Hepatic stellate cell (primary cell): ENCODE measurements around the gene GAS2L3.
"Not testable (repeated sequence)": the region's sequence is repeated elsewhere in the genome, so short reads cannot be mapped to it uniquely, and the experiment has no call there.

ENCODE experiments used
- DNase-seq: peaks from one replicate; pipeline ENCODE4 v3.0.0; 2011; ENCODE audit warnings: low spot score

Gene GAS2L3

DNA sequence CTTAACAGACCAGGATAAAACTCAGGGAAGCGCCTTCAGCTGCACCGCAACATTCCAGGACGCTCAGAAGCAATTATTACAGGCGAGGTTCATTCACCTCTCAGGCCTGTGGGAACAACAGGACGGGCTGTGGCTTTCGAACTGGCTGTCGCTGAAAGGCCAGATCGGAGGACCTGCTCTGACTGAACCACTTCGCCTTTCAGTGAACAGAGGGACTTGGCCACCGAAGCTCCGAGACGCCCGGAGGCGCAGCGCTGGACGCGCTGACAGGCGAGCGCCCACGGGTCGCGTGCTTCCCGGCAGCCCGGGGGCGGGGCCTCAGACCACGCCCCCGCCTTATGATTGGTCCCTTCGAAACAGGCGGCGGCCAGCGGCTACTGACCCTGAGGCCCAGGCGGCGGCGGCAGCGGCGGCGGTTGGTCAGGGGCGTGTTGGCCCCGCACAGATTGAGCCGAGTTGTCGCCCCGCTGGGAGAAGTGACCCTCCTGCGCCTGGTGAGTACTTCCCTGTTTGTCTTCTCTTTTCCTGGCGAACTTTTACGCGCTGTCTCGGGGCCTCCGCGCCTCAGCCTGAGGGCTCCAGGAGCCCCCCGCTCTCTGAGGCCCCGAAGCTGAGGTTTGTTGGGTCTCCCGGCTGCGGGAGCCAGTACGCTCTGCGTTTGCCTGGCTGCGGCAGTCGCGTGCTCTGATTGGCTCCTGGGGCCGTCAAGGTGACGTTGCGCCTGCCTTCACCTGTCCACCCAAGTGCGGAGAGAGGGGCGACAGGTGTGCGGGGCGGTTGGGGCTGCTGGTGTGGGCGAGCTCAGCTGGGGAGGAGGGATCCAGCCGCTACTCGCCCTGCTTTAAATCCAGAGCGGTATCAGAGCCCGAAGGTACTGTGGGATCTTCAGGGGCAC, at the start of gene GAS2L3:
GAS2L3 (plus strand) TSS at position 393 of the 895 bp plus-strand sequence. CDS start 21,221 bp downstream, outside the sequence.
- peak; percentile 88 for DNase-seq

DNA sequence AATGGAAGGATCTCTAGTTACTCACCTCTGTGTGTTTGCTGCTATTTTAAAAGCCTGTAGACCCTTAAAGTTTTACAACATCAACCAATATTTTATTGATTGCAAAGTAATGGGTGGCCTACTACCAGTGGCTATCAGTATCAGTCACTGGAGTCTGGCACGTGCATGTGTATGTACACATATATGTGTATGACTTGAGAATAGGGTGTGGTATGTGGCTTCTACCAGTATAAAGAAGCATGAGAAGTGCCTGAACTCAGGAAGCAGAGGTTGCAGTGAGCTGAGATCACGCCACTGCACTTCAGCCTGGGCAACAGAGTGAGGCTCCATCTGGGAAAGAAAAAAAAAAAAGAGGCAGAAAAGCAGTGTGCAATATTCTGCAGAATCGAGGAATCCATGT, 45.5 kb upstream of the GAS2L3 start:
- DNase-seq = no peak

DNA sequence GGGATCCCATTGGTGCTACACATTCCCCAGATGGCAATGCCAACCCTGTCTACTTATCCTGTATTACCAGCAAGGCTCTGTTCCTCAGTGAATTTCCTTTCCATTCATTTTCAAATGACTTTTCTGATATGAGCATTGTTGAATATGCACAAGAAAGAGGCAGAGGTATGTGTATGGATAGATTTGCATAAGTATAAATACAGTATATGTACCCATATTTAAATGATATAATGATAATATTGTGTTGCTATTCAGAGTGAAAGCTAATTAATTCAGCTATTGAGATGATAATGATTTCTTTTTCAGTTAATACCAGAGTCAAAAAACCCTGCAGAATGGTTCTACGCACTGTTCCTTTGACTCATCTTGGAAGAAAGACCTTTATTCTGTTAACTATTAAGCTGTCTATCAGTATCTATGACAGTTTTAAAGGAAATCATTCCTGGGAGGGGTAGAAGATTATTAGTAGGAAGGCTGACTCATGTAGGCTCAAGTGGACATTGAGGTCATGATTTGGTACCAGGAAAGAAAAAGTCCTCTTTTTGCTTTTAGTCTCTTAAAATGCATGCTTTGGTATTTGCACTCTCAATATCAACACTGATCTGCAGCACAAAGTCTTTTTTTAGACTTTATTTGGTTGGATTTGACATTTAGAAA, 44.9 kb upstream of the GAS2L3 start:
- no peak for DNase-seq

DNA sequence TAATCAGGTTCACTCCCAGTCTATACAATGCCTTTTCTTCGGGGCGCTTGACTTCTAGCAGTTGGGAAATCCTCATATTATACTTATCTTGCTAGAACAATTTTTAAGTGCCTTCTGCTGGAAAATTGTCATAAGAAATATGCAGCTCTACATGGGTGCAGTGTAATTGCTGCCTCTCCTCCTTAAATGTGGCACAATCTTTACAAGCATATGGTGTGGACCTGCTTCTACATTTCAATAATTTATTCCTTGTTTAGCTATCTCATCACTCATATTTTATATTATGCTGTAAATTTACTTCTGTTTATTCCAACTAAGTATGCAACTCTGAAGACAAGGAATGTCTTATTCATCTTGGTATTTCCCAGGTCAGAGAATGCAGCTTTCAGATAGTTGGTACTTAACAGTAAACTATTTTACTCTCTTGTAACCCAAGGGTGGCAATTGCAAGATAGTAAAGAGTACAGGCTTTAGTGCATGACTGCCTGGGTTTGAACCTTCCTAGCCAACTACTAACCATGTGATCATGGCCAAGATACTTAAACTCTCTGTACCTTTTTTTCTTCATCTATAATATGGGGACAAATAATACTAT, 43.6 kb upstream of the GAS2L3 start:
- no peak for DNase-seq

DNA sequence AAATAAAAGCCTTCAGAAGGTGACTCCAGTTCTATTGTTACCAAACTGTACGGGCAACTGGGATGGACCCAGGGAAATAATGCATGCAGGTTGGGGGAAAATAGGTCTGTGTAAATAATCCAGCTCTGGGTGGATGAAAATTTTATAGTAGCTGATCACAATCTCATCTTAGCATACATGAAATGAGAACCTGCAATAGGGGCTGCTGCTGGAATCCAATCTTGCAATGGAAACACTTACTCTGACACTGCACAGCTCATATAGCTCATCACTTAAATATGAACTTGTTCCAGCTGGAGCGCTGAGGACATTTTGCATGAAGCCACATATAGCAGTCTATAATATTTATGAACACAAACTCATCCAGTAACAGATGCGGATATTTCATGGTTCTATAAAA, 40.1 kb upstream of the GAS2L3 start:
- DNase-seq = no peak

DNA sequence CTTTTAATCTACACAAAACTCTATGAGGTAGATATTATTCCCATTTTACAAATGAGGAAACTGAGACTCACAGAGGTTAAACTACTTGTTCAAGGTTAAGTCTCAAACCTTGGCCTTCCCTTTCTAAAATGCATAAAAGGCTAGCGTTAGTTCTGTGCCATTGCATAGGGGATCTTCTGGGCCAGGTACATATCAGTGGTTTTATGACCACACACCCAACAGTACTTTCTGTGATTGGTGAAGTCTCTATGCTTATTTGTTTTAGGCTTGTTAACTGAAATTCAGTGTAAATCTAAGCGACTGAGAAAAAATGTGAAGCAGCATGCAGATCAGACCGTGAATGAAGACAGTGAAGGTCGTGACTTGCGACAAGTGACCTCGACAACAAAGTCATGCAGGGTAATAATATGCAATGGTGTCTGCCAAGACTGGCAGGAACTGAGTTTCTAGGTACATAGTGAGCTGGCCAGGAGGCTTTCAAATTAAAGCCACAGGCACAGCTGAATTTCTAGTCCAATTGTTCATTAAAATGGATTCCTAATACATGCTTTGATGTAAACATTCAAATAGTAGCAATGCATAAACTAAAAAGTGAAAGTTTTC, 38.8 kb upstream of the GAS2L3 start:
- no peak for DNase-seq

DNA sequence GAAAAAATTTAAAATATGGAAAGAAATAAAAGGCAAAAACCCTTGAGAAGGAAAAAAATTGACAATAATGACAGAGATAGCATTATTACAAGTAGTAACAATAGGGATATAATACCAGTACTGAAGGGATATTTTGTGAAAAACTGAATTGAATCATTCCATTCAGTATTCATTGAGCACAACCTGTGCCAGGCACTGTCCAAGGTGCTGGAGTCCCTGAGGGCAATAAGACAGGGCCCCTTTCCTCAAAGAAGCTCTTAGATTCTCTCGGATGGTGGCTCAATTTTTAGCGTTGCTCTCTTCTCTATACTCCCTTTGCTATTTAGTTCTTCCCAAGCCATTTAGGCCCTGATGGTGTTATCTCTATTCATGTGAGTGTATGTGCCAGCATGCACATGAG, 34.3 kb upstream of the GAS2L3 start:
- DNase-seq = no peak

DNA sequence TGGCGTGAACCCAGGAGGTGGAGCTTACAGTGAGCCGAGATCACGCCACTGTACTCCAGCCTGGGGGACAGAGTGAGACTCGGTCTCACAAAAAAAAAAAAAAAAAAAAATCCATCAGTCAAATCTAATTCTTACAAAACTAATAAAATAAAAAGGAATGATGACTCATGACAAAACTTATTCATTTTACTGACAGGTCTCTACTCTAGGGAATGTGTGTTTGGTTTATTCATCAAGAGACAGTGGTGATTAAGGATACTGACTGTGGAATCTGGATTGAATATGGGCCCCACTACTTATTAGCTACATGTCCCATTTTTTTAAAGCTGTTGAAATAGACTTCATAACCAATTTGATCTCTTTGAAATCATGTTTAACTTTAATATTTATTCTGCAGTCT, 29.3 kb upstream of the GAS2L3 start:
- no peak for DNase-seq

DNA sequence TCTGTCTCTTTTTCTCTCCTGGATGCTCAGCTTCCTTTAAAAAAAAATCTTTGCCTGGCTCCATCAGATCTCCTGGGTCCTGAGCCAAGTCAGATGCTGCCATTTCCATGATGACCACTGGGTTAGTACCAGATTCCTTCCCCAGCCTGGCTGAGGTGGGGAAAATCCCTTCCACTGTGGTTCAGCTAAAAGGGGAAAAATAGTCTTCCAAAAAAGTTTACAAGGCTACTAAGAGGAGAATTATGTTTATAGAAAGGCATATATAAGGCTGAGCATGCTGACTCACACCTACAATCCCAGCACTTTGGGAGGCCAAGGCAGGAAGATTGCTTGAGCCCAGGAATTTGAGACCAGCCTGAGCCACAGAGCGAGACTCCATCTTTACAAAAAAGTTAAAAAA, 28.4 kb upstream of the GAS2L3 start:
- no peak for DNase-seq

DNA sequence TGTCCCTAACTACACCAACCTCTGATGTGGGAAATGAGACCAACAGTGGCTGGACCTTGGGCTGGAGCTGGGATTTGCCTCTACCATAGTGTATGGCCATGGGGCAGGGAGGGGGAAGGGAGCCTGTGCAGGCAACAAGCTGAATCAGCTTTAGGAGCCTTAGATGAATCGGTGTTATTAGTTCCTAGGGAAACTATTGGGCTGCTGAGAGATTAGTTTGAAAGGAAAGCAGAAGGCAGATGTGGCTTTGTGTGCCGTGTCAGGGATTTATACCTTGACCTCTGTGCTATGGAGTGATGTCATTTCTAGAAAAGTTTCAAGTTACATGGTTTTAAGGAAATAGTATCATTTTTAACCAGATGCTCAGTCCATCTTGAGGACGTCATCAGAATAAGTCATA, 19.5 kb upstream of the GAS2L3 start:
- DNase-seq = no peak

DNA sequence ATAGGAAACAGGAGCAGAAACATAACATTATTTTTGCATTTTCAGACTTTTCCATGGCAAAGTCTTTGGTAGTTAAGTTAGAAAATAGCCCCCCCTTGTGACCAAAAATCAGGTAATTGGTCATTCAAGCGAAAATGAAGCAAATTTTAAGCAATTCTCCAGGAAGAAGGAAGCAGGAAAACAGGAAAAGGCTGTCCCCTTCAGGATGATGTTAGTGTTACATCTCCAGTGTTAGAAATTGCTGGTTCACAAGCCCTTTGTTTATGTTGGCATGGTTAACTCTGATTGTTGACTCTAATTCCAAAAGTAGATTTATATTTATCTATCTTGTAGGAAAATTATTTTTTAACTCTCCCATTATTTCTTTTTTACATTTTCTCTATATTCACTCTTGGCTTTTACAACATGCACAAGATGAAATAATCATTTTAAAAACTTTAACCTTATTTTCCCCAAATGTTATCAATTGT, 18.8 kb upstream of the GAS2L3 start:
- DNase-seq = peak; percentile 70

DNA sequence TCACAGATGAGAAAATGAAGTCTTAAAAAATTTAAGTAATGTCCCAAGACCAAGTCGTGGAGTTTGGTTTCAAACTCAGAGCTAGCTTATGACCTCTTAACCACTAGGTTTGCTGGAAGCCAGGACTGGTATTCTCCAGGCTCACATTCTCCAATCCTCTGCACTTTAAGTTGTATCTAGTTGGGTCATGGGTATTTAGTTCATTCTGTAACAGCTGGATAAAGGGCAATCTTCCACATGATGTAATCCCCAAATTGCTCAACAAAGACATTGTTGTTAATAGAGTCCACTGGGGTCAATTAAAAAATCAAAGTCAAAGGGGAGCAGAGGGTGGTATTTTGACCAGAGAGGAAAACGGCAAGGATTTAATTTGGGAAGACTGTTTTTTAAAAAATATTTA, 17.8 kb upstream of the GAS2L3 start:
- DNase-seq = no peak

DNA sequence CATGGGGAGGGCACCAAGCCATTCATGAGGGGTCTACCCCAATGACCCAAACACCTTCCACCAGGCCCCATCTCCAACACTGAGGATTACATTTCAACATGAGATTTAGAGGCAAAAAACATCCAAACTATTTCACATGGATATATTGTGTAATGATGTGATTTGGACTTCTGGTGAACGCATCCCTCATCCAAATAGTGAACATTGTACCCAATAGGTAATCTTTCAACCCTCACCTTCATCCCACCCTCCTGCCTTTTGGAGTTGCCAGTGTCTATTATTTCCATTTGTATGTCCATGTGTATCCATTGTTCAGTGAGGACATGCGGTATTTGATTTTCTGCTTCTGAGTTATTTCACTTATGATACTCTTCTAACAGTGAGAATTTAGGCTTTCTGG, 16.1 kb upstream of the GAS2L3 start:
- no peak for DNase-seq

DNA sequence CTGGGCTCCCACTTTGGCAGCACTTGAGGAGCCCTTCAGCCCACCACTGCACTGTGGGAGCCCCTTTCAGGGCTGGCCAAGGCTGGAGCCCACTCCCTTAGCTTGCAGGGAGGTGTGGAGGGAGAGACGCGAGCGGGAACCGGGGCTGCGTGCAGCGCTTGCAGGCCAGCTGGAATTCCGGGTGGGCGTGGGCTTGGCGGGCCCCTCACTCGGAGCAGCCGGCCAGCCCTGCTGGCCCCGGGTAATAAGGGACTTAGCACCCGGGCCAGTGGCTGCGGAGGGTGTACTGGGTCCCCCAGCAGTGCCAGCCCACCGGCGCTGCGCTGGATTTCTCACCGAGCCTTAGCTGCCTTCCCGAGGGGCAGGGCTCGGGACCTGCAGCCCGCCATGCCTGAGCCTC, 14.2 kb upstream of the GAS2L3 start:
- DNase-seq = not testable (repeated sequence)

DNA sequence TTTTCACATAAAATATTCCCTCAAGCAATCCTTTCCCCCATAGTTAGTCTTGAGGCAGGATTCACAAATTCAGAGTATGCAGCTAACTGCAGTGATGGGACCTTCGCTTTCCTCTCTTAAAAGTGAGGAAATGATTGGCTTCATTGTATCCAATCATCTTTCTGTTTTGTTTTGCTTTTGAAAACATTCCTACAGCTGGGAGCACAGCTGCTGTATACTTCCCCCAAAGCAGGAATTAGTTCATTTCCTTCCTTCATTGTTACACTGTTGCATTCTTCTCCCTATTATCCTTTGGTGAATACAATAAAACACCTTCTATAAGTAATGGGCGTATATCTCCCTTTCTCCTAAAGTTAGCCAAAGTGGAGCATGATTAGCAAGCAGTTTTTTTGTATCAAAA, 9.4 kb upstream of the GAS2L3 start:
- DNase-seq = no peak

DNA sequence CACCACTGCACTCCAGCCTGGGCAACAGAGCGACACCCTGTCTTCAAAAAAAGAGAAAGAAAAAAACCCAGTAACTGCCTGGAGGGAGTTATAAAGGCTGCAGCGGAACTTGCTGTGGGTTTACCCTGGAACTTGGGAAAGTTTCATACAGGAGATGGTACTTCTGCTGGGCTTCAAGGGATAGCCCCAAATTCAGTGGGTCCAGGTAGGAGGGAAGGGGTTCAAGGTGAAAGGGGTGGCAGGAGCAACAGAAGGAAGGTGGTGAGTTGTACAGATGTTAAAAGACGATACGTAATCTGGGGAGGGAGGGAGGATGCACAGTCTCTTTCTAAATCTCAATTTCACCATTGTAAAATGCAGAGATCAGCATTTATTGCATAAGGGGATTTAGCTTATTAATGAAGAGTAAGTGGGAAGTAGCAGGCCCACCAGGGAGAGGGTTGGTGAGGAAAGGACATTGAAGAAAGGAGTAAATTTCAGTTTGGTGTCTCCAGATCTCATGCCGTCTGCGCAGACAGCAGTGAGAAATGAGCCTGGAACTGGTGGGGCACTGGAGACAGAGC, 8.5 kb upstream of the GAS2L3 start:
- DNase-seq = no peak

DNA sequence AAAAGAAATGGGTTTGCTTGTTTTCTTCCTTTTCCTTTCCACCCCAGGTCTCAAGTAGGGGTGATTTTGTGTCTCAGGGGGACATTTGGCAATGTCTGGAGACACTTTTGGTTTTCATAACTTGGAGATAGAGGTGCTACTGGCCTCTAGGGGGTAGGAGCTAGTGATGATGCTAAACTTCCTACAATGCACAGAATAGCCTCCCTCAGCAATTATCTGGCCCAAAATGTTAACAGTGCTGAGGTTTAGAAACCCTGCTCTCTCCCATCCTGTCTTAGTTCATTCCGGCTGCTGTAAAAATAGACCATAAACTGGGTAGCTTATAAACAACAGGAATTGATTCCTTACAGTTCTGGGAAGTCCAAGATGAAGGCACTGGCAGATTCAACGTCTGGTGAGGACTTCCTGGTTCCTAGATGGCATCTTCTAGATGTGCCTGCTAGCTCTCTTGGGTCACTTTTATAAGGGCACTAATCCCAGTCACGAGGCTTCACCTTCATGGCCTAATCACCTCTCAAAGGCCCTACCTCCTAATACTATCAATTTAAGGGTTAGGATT, 7.4 kb upstream of the GAS2L3 start:
- no peak for DNase-seq

DNA sequence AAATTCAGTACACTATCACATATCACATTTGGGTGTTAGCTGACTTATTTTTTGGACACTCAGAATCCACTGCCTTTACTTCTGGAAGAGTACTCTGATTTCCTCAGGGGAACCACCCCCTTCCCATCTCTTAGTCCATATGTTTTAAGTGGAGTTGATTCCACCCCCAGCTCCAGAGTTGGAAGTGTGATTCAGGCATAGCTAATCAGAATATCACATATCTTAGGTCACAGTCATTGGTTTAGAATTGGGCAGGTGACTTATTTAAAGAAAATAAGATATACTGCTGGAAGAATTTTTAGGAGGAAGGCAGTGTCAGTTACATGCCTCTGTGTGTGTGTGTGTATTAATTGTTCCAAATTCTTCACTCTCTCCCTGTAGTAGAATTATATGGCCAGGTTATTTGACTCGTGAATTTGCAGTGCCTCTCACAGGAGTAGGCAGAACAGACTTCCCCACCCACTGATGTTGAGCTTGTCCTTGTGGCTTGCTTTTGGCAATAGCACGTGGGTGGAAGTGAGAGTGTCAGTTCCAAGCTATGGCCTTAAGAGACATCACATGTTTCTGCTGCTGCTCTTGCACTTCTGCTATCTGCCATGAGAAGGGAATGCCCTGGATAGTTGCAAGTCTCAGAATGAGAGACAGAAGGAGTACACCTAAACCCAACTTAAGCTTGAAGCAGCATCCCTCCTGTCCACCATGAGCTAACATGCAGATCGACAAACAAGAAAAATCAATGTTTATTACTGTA, 6.4 kb upstream of the GAS2L3 start:
- DNase-seq = peak; percentile 13

DNA sequence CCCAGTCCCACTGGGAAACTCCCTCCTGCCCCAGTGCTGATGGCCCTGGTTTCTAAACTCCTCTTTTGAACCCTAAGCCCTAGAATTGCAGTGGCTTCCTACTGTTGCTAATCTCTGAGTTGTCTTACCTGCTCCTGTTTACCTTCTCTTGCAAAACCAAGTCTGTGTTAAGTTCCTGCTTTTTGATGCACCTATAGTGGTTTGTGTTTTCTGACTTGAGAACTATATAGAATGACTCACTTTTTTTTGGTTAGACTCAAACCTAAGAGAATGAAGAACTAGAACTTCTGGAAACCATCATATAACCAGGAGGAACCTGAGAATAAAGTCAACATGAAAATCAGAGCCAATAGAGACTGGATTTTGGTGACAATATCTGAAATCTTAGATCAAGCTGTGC, 5.5 kb upstream of the GAS2L3 start:
- DNase-seq = no peak

DNA sequence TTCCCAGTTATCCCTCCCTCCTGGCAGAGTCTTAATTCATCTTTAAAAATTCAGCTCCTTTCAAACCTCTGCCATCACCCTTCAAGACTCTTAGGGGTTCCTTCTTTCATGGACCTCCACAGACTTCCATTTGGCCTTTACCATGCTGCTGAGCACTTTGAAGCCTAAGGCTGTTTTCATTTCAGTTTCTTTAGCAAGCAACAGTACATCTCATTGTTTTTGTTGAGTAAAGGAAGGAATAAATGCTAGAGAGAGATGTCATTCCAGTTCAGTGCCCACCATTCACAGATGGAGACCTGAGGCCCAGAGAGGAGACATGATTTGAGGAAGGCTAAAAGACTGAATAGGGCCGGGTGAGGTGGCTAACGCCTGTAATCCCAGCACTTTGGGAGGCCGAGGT, 1.3 kb upstream of the GAS2L3 start:
- DNase-seq = no peak
